ENCODE data around the gene CD151. TPM values are rescaled to one million over a fixed set of nuclear protein-coding genes. Genes with fewer than 3 reads are reported as not detected.

Gene CD151
- total RNA-seq, 1 experiment from 2014 or later = 233 TPM

DNA sequence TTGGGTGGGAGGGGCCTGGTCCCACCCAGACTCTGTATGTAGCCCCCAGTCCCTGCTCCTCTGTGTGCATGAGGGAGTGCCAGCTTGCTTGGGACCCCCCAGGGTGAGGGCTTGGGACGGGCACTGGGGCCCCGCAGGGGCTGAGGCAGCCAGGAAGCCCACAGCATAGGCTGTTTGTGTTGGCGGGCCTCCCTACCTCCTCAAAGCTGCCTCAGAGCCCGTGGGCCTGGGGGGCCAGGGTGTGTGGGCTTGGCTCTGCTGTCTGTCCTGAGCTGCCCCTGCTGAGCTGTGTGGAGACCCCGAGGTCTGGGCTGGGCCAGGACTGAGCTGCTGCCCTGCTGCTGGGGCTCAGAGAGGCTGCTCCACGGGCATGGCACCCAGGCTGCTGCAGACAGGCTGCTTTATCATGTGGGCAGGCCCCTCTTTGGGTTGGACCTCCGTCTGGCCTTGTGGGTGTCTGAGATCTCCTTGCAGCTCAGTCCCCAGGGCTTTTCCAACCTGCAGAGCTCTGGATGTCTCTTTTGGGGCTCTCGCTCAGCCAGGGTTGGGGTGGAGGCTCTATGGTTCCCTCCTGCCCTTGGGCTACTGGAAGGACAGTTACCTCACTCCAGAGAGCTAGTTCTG lies 13.2 kb downstream of the CD151 start:
- no peak for DNase-seq (ENCODE audit: low read depth, low spot score)
- in situ Hi-C loops (cut with HindIII; ENCODE audit: low pct_unique_long_range_greater_than_20kb, low sequenced_read_pairs) = no loop called here

DNA sequence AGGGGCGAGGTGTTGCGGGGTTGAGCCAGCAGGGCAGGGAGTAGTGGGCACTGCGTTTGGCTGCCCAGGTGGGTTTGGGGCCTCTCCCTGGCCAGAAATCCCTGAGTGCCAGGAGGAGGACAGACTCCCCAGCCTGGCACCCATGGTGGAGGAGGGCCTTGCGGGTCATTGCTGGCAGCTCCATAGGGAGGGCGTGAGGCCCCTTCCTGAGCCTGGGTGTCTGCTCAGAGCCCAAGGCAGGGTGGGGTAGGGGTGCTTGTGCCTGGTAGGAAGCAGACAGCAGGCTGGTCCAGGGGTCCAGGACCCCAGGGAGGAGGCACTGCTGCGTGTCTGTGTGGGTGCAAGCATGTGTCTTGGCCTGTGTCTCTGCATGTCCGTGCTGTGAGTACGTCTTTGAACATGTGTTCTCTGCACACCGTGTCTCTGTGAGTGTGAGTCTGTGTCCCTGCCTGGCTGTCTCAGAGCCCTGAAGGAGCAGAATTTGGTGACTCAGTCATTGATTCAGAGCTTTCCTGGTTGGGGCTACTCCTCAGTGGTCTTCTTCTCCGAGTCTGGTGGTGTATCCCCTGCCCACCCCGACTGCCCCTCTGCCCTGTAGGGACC lies 13.8 kb downstream of the CD151 start:
- in situ Hi-C loops (cut with HindIII; ENCODE audit: low pct_unique_long_range_greater_than_20kb, low sequenced_read_pairs) = no loop called here
- no peak for DNase-seq (ENCODE audit: low read depth, low spot score)

DNA sequence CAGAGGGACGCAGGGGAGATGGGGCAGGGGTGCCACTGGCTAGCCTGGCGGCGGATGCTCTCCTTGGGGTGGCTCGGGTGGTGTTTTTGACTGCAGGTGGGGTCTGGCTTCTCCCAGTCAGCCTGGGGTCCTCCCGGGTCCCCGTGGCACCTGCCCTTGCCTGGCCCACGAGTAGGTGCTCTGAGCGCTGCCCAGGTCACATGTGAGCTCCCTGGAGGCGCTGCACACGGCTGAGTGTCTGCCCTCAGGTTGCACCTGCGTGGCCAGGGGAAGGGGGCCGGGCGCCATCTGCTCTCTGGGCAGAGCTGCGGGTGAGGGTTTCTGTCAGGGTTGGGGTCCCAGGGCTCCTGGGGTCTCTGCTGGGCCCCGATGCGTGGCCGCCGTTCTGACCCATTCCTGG lies 15.1 kb downstream of the CD151 start:
- in situ Hi-C loops (cut with HindIII; ENCODE audit: low pct_unique_long_range_greater_than_20kb, low sequenced_read_pairs) = no loop called here
- no peak for DNase-seq (ENCODE audit: low read depth, low spot score)

DNA sequence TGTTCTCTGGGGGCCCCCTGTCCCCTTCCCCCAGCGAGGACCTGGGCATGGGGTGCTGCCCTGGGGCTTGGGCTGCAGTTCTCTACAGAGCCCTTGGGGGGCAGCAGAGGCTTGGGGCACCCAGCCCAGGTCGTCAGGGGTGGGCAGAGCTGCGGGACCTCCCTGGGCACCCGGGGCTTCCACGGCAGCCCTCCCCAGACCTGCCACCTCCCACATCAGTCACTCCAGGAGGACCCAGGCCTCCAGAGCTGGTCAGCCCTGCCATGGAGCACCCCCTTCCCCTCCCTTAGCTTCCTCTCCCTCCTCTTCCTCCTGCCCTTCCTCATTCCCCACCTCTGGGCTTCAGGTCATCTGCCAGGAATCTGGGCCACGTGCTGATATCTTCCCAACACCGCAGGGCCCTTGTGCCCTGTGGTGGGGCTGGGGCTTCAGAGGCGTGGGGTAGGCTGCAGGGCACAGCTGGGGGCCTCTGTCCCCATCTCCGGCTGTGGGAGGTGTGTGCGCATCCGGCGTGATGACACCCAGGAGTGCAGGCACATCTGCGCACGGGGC lies 15.7 kb downstream of the CD151 start:
- in situ Hi-C loops (cut with HindIII; ENCODE audit: low pct_unique_long_range_greater_than_20kb, low sequenced_read_pairs) = no loop called here
- DNase-seq (ENCODE audit: low read depth, low spot score) = no peak

DNA sequence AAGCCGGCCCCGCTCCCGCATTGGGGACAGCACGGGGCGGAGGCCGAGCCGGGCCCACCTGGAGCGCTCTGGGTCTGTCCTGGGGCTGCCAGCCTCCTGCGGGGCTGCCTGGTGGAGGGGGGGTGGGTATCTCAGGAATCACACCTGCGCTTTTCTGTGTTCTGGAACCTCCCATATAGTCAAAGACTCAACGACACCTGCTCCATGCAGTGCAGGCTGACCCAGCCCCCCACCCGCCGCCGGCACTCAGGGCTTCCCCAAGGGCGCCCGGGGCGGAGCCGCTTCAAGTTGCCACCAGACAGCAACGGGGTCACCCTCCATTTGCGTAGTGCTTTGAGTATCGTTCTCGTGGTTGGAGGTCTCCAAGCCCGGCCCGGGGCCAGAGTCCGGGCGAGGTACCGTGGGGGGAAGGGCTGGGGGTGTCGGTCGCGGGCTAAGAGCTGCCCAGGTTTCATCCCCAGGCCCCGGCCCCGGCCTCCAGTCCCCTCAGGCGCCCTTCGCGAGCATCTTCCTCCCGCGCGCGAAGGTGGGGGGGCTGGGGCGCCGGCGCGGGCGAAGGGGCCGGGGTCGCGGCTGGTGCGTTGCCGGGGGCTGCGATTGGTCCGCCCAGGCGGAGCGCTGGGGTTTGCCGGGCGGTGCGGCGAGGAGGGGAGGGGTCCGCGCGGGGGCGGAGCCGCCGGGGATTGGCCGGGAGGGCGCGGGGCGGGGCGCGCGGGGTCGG lies 16.5 kb downstream of the CD151 start:
- no peak for DNase-seq (ENCODE audit: low read depth, low spot score)
- in situ Hi-C loops (cut with HindIII; ENCODE audit: low pct_unique_long_range_greater_than_20kb, low sequenced_read_pairs) = no loop called here

DNA sequence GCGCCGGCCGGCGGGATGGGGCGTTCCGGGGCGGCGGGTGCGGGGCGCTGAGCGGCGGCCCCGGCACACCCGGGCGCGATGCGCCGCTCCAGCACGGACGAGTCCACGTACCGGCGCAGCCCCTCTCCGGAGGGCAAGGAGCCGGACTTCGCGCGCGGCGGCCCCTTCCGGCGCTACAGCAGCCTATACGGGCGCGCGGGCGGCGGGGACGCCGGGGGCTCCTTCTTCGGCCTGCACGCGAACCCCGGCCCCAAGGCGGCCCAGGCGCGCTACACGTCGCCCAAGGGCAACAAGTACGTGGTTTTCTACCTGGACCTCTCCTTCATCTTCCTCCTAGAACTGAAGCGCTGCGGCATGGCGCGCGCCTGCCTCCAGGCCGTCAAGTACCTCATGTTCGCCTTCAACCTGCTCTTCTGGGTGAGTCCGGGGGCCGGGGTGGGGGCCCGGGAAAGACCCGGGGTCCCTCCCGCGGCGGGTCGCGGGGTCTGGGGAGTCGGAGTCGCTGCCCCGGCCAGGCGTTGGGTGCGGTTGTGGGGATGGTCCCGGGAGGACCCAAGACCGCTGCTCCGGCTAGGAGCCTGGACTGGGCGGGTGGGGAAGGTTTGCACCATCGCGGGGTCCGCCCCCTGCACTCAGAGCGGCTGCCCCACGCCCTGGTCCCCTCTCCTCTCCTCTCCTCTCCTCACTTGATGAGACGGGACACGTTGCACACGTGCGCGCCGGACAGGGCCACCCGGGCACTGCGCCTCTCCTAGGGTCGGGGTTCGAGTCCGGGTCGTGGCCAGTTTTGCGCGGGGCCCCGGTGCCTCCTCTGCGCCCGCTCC lies 17.4 kb downstream of the CD151 start:
- in situ Hi-C loops (cut with HindIII; ENCODE audit: low pct_unique_long_range_greater_than_20kb, low sequenced_read_pairs) = no loop called here
- DNase-seq (ENCODE audit: low read depth, low spot score) = no peak

DNA sequence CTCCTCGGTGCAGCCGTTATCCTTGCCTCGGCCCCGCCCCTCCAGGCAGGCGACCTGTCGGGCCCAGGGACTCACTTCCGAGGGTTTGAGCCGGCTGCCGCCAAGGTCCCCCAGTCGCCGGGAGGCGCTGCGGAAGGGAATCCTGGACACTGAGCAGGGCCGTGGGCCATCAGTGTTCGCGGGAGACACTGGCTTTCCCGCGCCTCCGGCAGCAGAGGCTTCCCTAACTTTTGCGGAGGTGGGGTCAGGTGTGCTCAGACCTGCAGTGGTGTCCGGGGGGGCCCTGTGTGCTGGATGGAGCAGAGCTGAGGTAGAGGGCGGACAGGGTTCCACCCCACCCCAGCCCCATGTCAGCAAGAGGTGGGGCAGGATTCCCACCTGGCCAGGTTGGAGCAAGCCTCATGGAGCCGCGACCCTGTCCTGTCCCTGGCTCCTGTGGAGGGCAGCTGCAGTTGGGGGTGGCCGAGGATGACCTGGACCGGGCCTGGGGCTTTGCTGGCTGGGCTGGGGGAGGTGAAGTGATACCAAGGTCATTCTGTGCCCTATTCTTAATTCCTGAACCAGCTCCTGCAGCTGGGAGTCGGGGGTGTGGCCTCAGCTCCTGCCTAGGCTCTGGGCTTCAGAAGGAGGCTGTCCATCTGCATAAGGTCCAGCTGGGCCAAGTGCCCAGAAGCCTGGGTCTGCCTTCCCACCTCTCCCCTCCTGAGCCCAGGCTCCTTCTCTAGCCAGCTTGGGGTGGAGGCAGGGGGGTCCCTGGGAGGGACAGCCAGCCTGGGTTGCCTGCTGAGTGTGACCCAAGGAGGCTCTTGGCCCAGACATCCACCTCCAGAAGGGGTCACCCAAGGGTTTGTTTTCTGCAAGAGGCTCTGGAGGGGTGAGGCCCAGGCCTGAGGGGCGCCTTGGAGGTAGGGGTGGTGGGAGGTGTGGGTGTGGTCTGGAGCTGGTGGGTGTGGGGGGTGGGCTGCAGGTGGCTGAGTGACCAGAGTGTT lies 18.3 kb downstream of the CD151 start:
- in situ Hi-C loops (cut with HindIII; ENCODE audit: low pct_unique_long_range_greater_than_20kb, low sequenced_read_pairs) = no loop called here

DNA sequence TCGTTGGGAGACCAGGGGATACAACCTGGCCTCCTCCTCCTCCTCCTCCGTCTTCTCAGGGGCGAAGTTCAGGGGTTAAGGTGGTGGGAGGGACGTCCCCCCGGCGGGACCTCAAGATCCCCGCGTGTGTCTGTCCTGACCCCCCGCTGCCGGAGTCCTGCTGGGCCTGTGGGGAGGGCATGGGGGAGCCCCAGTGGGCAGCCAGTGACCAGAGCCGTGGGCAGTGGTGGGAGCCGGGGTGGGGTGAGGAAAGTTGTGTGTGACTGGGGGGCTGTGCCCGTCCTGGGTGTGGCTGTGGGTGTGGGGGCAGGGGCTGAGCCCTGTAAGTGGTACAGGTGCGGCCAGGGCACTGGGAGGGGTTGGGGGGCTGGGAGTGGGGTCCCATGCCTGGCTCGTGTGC lies 20.0 kb downstream of the CD151 start:
- DNase-seq (ENCODE audit: low read depth, low spot score) = no peak
- in situ Hi-C loops (cut with HindIII; ENCODE audit: low pct_unique_long_range_greater_than_20kb, low sequenced_read_pairs) = no loop called here

More for the DNA sequence above, 18.3 kb downstream of the CD151 start:
- no peak for DNase-seq (ENCODE audit: low read depth, low spot score)

DNA sequence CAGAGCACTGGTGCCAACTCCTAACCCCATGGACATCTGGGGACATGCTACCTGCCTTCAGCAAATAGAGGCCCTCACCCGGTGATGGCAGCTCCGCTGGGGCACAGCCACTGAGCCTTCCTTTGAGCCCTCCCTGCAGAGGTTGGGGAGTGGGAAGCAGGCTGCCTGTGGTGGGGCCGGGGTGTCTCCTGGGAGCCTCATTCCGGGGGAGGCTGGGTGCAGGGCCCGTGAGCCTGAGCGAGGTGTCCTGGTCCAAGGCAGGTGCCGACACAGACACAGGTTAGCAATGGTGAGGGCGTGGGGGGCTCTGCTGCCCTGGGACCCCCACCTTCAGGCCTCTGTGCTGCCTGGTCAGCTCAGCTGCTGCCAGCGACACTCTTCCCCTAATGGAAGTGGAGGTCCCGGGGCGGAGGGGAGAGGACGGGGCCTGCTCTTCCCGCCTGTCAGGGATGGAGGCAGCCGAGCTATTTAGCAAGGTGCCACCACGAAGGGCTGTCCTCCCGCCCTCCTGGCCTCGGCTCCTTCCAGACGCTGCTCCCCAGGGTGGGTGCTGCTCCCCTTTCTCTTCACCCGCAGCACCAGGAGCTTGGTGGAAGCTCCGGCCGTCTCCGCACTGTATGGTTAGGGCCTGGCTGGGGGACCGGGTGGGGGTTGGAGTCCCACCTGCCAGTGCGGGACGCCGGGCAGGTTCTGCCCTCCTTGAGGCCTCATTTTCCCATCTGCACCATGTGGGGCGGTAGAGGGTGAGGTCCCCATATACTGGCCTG lies 21.1 kb downstream of the CD151 start:
- in situ Hi-C loops (cut with HindIII; ENCODE audit: low pct_unique_long_range_greater_than_20kb, low sequenced_read_pairs) = no loop called here
- DNase-seq (ENCODE audit: low read depth, low spot score) = no peak

DNA sequence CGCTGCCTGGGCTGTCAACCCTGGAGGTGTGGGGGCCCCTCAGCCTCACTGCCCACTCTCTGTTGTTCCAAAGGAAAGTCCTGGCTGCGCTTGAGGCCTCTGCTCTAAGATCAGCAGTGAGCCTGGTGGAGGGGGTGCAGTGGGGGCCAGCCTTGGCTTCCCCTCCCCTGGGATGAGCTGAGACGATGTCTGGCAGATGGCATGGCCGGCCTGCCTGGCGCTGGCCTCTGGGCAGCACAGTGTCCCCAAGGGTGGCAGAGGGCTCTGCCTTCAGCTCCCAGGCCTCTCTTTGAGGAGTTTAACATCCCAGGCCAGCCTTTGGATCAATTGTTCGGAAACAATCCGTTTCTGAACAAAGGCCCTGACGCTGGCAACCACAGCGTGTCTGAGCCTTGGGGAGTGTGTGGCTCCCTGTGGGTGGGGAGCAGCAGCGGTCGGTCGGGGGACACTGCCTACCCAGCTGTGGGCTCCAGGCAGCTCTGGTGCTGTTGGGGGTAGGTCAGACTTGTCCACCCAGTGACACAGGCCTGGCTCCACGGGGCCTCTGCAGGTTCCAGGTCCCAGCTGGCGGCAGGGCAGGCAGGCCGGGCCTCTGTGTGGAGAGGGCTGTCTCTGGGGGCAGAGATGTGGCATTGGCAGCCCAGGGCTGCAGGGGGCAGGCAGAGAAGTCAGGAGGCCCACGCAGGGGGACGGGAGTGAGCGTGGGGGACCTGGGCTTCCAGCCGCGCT lies 22.0 kb downstream of the CD151 start:
- in situ Hi-C loops (cut with HindIII; ENCODE audit: low pct_unique_long_range_greater_than_20kb, low sequenced_read_pairs) = no loop called here
- no peak for DNase-seq (ENCODE audit: low read depth, low spot score)

DNA sequence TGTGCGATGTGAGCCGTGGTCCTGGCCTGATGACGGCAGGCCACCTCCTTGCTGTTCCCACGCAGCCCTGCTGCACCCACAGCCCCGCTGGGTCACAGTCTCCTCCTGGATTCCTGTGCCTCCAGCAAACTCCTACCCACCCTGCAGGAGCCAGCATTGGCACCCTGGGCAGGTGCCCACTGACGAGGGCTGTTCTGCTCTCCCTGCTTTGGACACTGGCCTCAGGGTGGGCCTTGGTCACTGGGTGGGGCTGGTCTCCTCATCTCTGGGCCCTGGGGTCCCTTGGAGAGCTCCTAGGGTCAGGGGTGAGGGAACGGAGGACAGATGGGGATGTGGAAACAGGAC lies 22.6 kb downstream of the CD151 start:
- no peak for DNase-seq (ENCODE audit: low read depth, low spot score)
- in situ Hi-C loops (cut with HindIII; ENCODE audit: low pct_unique_long_range_greater_than_20kb, low sequenced_read_pairs) = no loop called here

DNA sequence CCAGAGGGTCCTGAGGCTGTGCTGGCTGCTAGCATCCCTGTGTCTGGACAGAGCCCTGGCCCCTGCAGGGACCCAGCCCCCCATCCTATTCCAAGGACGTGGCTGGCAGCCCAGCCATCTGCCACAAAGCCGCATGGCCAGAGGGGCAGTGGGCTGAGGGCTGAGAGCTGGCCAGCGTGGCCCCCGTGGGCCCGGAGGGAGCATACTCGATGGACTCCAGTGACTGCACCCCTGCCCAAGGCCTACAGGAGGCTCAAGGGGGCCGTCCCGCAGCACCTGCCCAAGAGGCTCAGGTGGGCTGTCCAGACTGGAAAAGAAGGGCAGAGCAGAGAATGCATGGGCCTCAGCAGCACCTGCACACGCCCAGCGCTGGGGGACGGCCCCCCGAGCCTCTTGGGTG lies 23.0 kb downstream of the CD151 start:
- in situ Hi-C loops (cut with HindIII; ENCODE audit: low pct_unique_long_range_greater_than_20kb, low sequenced_read_pairs) = no loop called here

DNA sequence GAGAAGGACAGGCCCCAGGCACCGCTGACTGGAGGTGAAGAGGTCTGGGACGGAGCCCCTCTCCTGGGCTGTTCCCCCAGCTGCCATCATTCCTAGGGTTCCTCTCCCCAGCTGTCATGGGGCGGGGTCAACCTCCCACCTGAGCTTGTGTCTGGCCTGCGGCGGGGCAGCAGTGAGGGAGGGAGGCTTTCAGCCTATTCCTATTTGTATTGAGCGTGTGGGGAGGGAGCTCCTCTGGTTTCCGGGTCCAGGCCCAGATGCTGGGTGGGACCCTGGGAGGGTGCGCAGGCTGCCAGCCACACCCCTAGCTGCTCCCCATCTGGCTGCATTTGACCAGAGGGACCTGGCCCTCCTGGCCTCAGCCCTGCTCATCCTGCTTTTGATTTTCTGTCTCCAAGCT lies 23.6 kb downstream of the CD151 start:
- DNase-seq (ENCODE audit: low read depth, low spot score) = no peak
- in situ Hi-C loops (cut with HindIII; ENCODE audit: low pct_unique_long_range_greater_than_20kb, low sequenced_read_pairs) = no loop called here

More for the DNA sequence above, 23.0 kb downstream of the CD151 start:
- no peak for DNase-seq (ENCODE audit: low read depth, low spot score)

DNA sequence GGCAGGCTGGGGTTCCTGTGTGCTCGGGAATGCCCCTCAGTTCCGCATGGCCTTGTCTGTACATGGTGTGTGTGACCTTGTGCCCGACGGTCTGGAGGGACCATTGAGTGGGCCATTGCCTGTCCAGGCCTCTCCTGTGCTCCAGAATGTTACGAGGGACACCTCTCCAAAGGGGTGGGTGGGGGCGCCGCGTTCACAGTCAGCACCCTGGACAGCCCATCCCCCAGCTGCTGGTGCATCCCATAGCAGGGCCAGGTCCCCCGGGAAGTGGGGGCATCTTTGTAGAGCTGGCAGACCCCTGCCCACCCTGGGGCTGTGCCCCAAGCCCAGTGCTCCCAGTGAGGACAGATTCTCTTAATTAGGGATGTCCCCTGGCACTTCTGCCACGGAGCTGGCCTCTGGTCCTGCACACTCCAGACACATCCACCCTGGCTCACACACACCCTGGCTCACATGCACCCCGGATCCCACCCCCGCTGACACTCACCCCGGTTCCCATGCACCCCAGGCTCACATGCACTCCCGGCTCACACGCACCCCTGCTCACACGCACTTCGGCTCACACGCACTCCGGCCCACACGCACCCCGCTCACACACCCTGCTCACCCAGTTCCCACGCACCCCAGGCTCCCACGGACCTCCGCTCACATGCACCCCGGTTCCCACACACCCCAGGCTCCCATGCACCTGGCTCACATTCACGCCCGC lies 25.5 kb downstream of the CD151 start:
- in situ Hi-C loops (cut with HindIII; ENCODE audit: low pct_unique_long_range_greater_than_20kb, low sequenced_read_pairs) = no loop called here
- DNase-seq (ENCODE audit: low read depth, low spot score) = no peak

DNA sequence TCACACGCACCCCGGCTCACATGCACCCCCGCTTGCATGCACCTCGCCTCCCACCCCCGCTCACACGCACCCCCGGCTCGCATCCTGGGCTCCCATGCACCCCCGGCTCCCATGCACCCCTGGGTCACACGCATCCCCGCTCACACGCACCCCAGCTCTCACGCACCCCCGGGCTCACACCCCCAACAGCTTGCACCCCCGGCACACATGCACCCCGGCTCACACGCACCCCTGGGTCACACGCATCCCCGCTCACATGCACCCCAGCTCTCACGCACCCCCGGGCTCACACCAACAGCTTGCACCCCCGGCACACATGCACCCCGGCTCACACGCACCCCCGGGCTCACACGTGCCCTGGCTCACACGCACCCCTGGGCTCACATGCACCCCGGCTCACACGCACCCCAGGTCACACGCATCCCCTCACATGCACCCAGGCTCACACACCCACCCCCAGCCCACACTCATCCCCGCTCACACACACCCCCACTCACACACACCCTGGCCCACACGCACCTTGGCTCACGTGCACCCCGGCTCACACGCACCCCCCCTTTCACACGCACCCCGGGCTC lies 26.1 kb downstream of the CD151 start:
- no peak for DNase-seq (ENCODE audit: low read depth, low spot score)
- in situ Hi-C loops (cut with HindIII; ENCODE audit: low pct_unique_long_range_greater_than_20kb, low sequenced_read_pairs) = no loop called here
